ENCODE data around the gene PCMT1.

GRCh38 chr6:149716181-149716963 lies 33.2 kb upstream of the PCMT1 start:
- TF ChIP-seq CTCF (IDR thresholded peaks at IDR 0.05) (no peak), POLR2A (IDR thresholded peaks at IDR 0.05) (no peak), POLR2AphosphoS5 (IDR thresholded peaks at IDR 0.05) (no peak)

Data from transverse colon (tissue), 4 donors.